ENCODE results near the gene CAMK1D.
"Not testable (repeated sequence)": the region's sequence is repeated elsewhere in the genome, so short reads cannot be mapped to it uniquely, and the experiment has no call there.

DNA sequence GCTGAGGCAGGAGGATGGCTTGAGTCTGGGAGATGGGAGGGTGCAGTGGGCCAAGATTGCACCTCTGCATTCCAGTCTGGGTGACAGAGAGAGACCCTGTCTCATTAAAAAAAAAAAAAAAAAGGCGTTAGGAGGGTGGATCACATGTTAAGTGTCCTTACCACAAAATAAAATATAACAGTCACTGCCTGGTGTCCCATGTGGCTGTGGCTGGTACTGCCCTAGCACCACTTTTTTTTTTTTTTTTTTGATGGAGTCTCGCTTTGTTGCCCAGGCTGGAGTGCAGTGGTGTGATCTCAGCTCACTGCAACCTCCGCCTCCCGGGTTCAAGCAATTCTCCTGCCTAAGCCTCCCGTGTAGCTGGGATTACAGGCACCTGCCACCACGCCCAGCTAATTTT lies 460.7 kb downstream of the CAMK1D start:
- TF ChIP-seq MAX (IDR thresholded peaks at IDR 0.05); SP1 (IDR thresholded peaks at IDR 0.05; ENCODE audit: low read depth, low read length); JUND (IDR thresholded peaks at IDR 0.05; ENCODE audit: low read length); FOSL1 (IDR thresholded peaks at IDR 0.05; ENCODE audit: insufficient read depth, low read depth, low read length); YY1 (IDR thresholded peaks at IDR 0.05; ENCODE audit: low read depth, low read length); POLR2A (IDR thresholded peaks at IDR 0.05; ENCODE audit: control extremely low read depth in 1 of 2, low read depth in 2 of 2, low read length in 2 of 2); BACH1 (IDR thresholded peaks at IDR 0.05; ENCODE audit: low read length); EZH2 (IDR thresholded peaks at IDR 0.05; ENCODE audit: low read depth, low read length, severe bottlenecking); ATF2 (IDR thresholded peaks at IDR 0.05; ENCODE audit: low read length): not testable (repeated sequence)
- TF ChIP-seq CTCF (IDR thresholded peaks at IDR 0.05; ENCODE audit: control extremely low read depth in 1 of 3, insufficient read depth in 1 of 3, low read depth in 1 of 3, low read length in 3 of 3), result peak in 1 of 3 experiments; percentile 15; a peak in 1 of 4 replicates

Measured in H1 (cell line).